GM19438 (cell line): ENCODE measurements around the gene NOL12.

Experiments used
- ATAC-seq: cut with Tn5 transposase; IDR thresholded peaks from one replicate; pipeline ENCODE4 v1.9.1; 2021; ENCODE audit warnings: low read depth; ENCODE audit not compliant: unreplicated experiment

NOL12 gene

DNA sequence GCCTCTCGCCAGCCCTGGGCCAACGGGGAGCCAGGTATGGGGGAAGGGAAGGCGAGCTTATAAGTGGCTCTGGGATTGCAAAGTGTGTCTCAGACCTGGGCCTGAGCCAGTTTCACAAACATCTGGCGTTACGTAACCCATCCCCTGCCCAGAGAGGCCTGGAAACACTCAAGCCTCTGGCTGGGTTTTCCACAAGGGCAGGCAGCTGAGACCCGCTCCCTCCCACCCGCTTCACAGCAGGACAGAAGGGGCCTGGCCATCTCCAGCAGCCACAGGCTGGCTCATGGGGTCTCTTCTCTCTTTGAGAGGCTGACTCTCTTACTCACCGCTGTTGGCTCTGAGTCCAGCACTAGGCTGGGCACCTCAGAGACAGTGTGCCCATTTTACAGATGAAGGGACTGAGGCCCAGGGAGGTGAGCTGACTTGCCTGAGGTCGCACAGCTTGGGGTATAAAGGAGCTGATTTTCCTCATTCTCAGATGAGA is 55.2 kb downstream of the NOL12 start:
- ATAC-seq = no peak

DNA sequence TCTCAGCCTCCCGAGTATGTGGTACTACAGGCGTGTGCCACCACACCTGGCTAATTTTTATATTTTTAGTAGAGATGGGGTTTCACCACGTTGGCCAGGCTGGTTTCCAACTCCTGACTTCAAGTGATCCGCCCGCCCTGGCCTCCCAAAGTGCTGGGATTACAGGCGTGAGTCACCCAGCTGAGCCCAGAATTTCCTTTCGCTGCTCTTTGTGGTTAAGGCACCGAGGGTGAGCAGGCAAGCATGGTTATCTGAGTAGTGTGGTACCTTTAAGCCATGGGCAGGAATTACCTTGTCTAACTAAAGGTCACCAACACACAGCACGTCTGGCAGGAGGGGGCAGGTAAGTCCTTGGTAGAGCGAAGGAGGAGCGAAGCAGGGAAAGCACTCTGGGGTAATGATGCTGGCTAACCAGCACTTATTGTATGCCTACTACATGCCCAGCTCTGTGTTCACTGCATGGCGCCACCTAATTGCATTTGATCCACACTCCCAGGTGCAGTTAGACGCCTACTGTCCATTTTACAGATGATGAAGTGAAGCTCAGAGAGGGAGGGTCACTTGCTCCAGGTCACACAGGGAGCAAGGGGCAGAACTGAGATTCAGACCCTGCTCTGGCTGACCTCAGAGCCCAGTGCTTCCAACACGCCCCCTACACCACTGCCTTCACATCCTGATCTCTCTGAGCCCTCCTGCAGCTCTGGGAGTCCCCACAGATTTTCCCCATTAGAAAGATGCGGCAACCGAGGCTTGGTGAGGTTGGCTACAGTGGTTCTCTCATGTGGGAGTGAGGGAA is 56.4 kb downstream of the NOL12 start:
- ATAC-seq = no peak
